HL-60 (cell line): Measurements from ENCODE around the gene KRT39.

Source experiments
- CTCF ChIP-seq: IDR thresholded peaks from one replicate; pipeline ENCODE4 v1.5.1; 2011; ENCODE audit warnings: low read length, control low read depth, inconsistent platforms; ENCODE audit not compliant: insufficient read depth
- POLR2AphosphoS5 ChIP-seq: IDR thresholded peaks from 2 replicates; pipeline ENCODE4 v1.6.1; 2012; ENCODE audit warnings: low read depth

- TF ChIP-seq POLR2AphosphoS5 = no peak
- no peak for TF ChIP-seq CTCF
Measured at GRCh38 chr17:40984226-40984625, 17.5 kb upstream of the KRT39 start, which contains the start of gene KRT40.
